GM23338 (cell line): ENCODE results near the gene STAB2.

ENCODE experiments used
- EZH2phosphoT487 ChIP-seq: fragments of 200-600 bp; sonication (generic); IDR thresholded peaks from one replicate; pipeline ENCODE4 v1.8.1; 2018; ENCODE audit warnings: antibody characterized with exemption; ENCODE audit not compliant: unreplicated experiment
- POLR2AphosphoS5 ChIP-seq: IDR thresholded peaks from 2 replicates; pipeline ENCODE4 v1.6.1; 2016; ENCODE audit warnings: antibody characterized with exemption, low read depth
- TF ChIP-seq, protein P1 (sequence below), 2 experiments: fragments of 200-600 bp in 1 of 2; sonication (generic) in 1 of 2; conservative IDR thresholded peaks; 2 replicates each; pipeline versions ENCODE4 v1.5.1 to v1.6.1; 2016 to 2017; ENCODE audit warnings: antibody characterized with exemption in 2 of 2, low read depth in 2 of 2, mild to moderate bottlenecking in 2 of 2, moderate library complexity in 1 of 2

DNA sequence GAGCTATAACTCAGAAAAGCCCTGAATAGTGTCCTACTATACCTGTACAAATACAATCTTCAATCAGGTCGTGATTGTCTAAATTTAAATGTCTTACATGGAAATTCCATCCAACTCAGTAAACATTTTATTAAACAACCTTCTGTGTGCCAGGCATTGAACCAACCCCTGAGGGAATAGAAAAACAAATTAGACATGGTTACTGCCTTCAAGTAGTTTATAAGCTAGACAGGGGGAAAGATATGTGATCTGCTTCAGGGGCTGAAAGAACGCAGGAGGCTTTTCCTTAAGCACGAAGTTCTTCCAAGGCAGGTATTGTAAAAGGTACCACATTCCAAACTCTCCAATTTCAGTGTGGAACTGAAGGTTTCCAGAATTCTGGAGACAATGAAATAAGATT lies 39.7 kb upstream of the STAB2 start:
- TF ChIP-seq, protein P1, sequence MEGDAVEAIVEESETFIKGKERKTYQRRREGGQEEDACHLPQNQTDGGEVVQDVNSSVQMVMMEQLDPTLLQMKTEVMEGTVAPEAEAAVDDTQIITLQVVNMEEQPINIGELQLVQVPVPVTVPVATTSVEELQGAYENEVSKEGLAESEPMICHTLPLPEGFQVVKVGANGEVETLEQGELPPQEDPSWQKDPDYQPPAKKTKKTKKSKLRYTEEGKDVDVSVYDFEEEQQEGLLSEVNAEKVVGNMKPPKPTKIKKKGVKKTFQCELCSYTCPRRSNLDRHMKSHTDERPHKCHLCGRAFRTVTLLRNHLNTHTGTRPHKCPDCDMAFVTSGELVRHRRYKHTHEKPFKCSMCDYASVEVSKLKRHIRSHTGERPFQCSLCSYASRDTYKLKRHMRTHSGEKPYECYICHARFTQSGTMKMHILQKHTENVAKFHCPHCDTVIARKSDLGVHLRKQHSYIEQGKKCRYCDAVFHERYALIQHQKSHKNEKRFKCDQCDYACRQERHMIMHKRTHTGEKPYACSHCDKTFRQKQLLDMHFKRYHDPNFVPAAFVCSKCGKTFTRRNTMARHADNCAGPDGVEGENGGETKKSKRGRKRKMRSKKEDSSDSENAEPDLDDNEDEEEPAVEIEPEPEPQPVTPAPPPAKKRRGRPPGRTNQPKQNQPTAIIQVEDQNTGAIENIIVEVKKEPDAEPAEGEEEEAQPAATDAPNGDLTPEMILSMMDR (conservative IDR thresholded peaks at IDR 0.05; ENCODE audit: low read depth in 2 of 2), result no peak
- TF ChIP-seq EZH2phosphoT487 (no peak), POLR2AphosphoS5 (no peak)
